ENCODE results near the gene TTC29. TPM values are rescaled to one million over a fixed set of nuclear protein-coding genes. Genes with fewer than 3 reads are reported as not detected.
"Not testable (repeated sequence)": the region's sequence is repeated elsewhere in the genome, so short reads cannot be mapped to it uniquely, and the experiment has no call there.

The TTC29 gene
- total and polyA plus RNA-seq, 2 donors (not counting 1 experiment from before 2014, with no cell fraction given), result not detected

DNA sequence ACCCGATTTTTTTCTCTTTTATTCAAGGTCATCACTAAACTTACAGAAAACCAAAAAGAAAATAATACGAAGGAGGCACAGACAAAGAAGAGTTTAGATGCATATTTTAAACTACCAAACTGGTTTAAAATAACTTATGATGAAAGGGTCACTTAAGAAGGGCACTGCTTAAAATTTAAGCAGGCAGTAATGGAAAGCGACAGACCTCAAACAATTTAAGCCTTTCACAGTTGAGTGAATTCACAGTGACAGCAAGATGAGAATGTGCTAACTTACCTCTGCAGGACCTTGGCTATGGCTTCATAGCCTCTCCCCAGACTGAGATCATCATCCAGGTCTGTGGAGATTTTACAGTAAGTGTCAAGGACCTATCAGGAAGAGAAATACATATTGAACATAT, 112.1 kb downstream of the TTC29 start:
- no peak for TF ChIP-seq EZH2 (IDR thresholded peaks at IDR 0.05; ENCODE audit: borderline replicate concordance, insufficient read depth, low read depth, low read length, poor library complexity, severe bottlenecking)
- TF ChIP-seq, protein P1, sequence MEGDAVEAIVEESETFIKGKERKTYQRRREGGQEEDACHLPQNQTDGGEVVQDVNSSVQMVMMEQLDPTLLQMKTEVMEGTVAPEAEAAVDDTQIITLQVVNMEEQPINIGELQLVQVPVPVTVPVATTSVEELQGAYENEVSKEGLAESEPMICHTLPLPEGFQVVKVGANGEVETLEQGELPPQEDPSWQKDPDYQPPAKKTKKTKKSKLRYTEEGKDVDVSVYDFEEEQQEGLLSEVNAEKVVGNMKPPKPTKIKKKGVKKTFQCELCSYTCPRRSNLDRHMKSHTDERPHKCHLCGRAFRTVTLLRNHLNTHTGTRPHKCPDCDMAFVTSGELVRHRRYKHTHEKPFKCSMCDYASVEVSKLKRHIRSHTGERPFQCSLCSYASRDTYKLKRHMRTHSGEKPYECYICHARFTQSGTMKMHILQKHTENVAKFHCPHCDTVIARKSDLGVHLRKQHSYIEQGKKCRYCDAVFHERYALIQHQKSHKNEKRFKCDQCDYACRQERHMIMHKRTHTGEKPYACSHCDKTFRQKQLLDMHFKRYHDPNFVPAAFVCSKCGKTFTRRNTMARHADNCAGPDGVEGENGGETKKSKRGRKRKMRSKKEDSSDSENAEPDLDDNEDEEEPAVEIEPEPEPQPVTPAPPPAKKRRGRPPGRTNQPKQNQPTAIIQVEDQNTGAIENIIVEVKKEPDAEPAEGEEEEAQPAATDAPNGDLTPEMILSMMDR (IDR thresholded peaks at IDR 0.05), result no peak
- Histone ChIP-seq H3K27ac (ENCODE audit: low read length in 2 of 2) (no peak overlapping the region), H2AFZ (ENCODE audit: insufficient read depth, low read depth, low read length, poor library complexity, severe bottlenecking) (no peak overlapping the region), H3K9ac (ENCODE audit: low read length) (no peak overlapping the region), H3K4me3 (ENCODE audit: control extremely low read depth in 1 of 5, extremely low read depth in 1 of 5, insufficient read depth in 1 of 5, low read depth in 2 of 5, low read length in 4 of 5) (no peak overlapping the region), H3K79me2 (ENCODE audit: control insufficient read depth, insufficient read depth, low read length) (no peaks in the 10 kb centered on the region), H3K27me3 (replicated peaks in 1 of 4; ENCODE audit: control extremely low read depth in 1 of 4, control insufficient read depth in 3 of 4, insufficient read depth in 4 of 4, low read length in 3 of 4) (no peaks in the 10 kb centered on the region), H3K4me2 (replicated peaks; ENCODE audit: low read depth, low read length, poor library complexity, severe bottlenecking) (no peak overlapping the region), H3K4me1 (ENCODE audit: control insufficient read depth in 2 of 2, insufficient read depth in 2 of 2, low read length in 2 of 2) (no peaks in the 10 kb centered on the region), H3K36me3 (replicated peaks in 1 of 2; ENCODE audit: control extremely low read depth in 1 of 2, control insufficient read depth in 1 of 2, extremely low read depth in 1 of 2, insufficient read depth in 2 of 2, low read length in 1 of 2) (no peaks in the 10 kb centered on the region), H4K20me1 (ENCODE audit: control insufficient read depth, insufficient read depth, low read length, poor library complexity, severe bottlenecking) (no peaks in the 10 kb centered on the region), H3K9me3 (ENCODE audit: control extremely low read depth in 1 of 3, control insufficient read depth in 2 of 3, insufficient read depth in 1 of 3, low read length in 2 of 3) (no peaks in the 10 kb centered on the region)
- Mint-ChIP-seq H3K4me3 (no peak overlapping the region), H3K27me3 (peaks cover 4% of the 10 kb centered on the region), H3K27ac (no peak overlapping the region), H3K4me1 (no peaks in the 10 kb centered on the region), H3K9me3 (ENCODE audit: insufficient read depth) (no peaks in the 10 kb centered on the region)
- intact Hi-C loops (cut with micrococcal nuclease), result no loop called here
- DNase-seq (no peak), ATAC-seq (ENCODE audit: low read depth) (no peak)
- ChIA-PET POLR2A (no interaction called here), CTCF (no interaction called here)
- WGBS (ENCODE audit: insufficient coverage), result 67% methylated on average over 1 of the region's 3 CpGs

DNA sequence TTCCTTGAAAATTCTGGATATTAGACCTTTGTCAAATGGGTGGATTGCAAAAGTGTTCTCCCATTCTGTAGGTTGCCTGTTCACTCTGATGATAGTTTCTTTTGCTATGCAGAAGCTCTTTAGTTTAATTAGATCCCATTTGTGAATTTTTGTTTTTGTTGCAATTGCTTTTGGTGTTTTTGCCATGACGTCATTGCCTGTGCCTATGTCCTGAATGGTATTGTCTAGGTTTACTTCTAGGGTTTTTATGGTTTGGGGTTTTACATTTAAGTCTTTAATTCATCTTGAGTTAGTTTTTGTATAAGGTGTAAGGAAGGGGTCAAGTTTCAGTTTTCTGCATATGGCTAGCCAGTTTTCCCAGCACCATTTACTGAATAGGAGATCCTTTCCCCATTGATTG, 122.7 kb downstream of the TTC29 start:
- H3K27ac Mint-ChIP-seq; H3K79me2 ChIP-seq (ENCODE audit: control insufficient read depth, insufficient read depth, low read length); intact Hi-C loops (cut with micrococcal nuclease); H3K9ac ChIP-seq (ENCODE audit: low read length); H3K4me1 ChIP-seq (ENCODE audit: control insufficient read depth in 2 of 2, insufficient read depth in 2 of 2, low read length in 2 of 2); DNase-seq; H3K36me3 ChIP-seq (replicated peaks in 1 of 2; ENCODE audit: control extremely low read depth in 1 of 2, control insufficient read depth in 1 of 2, extremely low read depth in 1 of 2, insufficient read depth in 2 of 2, low read length in 1 of 2); H3K27ac ChIP-seq (ENCODE audit: low read length in 2 of 2); H2AFZ ChIP-seq (ENCODE audit: insufficient read depth, low read depth, low read length, poor library complexity, severe bottlenecking); ATAC-seq (ENCODE audit: low read depth); POLR2A ChIA-PET; H3K4me2 ChIP-seq (replicated peaks; ENCODE audit: low read depth, low read length, poor library complexity, severe bottlenecking); H3K4me3 Mint-ChIP-seq; H3K9me3 Mint-ChIP-seq (ENCODE audit: insufficient read depth); H4K20me1 ChIP-seq (ENCODE audit: control insufficient read depth, insufficient read depth, low read length, poor library complexity, severe bottlenecking); CTCF ChIA-PET; H3K27me3 ChIP-seq (replicated peaks in 1 of 4; ENCODE audit: control extremely low read depth in 1 of 4, control insufficient read depth in 3 of 4, insufficient read depth in 4 of 4, low read length in 3 of 4); H3K4me1 Mint-ChIP-seq; H3K4me3 ChIP-seq (ENCODE audit: control extremely low read depth in 1 of 5, extremely low read depth in 1 of 5, insufficient read depth in 1 of 5, low read depth in 2 of 5, low read length in 4 of 5); H3K9me3 ChIP-seq (ENCODE audit: control extremely low read depth in 1 of 3, control insufficient read depth in 2 of 3, insufficient read depth in 1 of 3, low read length in 2 of 3); H3K27me3 Mint-ChIP-seq: not testable (repeated sequence)
- WGBS (ENCODE audit: insufficient coverage), result no CpG with 5 or more reads among the region's 1 CpG
